Measurements from ENCODE around the gene CEP126. TPM values are rescaled to one million over a fixed set of nuclear protein-coding genes. Genes with fewer than 3 reads are reported as not detected.
A peak's percentile ranks its signal among the peaks of the same experiment; 100 is the strongest.

The CEP126 gene
- total RNA-seq, 6 experiments from 2014 or later: 1.8 to 2.4 (median 2.1) TPM

GRCh38 chr11:101880222-101880621, 34.6 kb upstream of the CEP126 start:
- DNase-seq: peak; percentile 34
- H3K27ac Mint-ChIP-seq: no peak overlapping the region
- TF ChIP-seq CTCF (IDR thresholded peaks at IDR 0.05): peak; percentile 69
- no peaks in the 10 kb centered on the region for H3K9me3 Mint-ChIP-seq
- H3K4me3 Mint-ChIP-seq: no peak overlapping the region
- H3K27me3 Mint-ChIP-seq (ENCODE audit: insufficient read depth): no peaks in the 10 kb centered on the region; the same call in 1 of the 2 replicates
- H3K4me1 Mint-ChIP-seq (ENCODE audit: low read depth): peaks cover 21% of the 10 kb centered on the region
- no peaks in the 10 kb centered on the region for H3K36me3 Mint-ChIP-seq (ENCODE audit: low read depth)

- DNase-seq: no peak
- no peaks in the 10 kb centered on the region for H3K9me3 Mint-ChIP-seq
- no peak overlapping the region for H3K27ac Mint-ChIP-seq
- H3K27me3 Mint-ChIP-seq (ENCODE audit: insufficient read depth): no peaks in the 10 kb centered on the region; the same call in 1 of the 2 replicates
- peaks cover 18% of the 10 kb centered on the region for H3K4me1 Mint-ChIP-seq (ENCODE audit: low read depth)
- no peak for TF ChIP-seq CTCF (IDR thresholded peaks at IDR 0.05)
- H3K36me3 Mint-ChIP-seq (ENCODE audit: low read depth): no peaks in the 10 kb centered on the region
- no peak overlapping the region for H3K4me3 Mint-ChIP-seq
Measured at GRCh38 chr11:101881586-101881985, 33.2 kb upstream of the CEP126 start.

- no peaks in the 10 kb centered on the region for H3K27me3 Mint-ChIP-seq (ENCODE audit: insufficient read depth)
- H3K4me3 Mint-ChIP-seq: no peak overlapping the region
- H3K27ac Mint-ChIP-seq: no peak overlapping the region
- TF ChIP-seq CTCF (IDR thresholded peaks at IDR 0.05): no peak
- peaks cover 8% of the 10 kb centered on the region; the same call in 1 of the 2 replicates for H3K4me1 Mint-ChIP-seq (ENCODE audit: low read depth)
- no peaks in the 10 kb centered on the region for H3K36me3 Mint-ChIP-seq (ENCODE audit: low read depth)
- H3K9me3 Mint-ChIP-seq: no peaks in the 10 kb centered on the region
- DNase-seq: no peak
Measured at GRCh38 chr11:101885631-101886030, 29.2 kb upstream of the CEP126 start.

GRCh38 chr11:101889767-101890166, 25.0 kb upstream of the CEP126 start:
- Mint-ChIP-seq H3K4me3 (peak overlapping the region; percentile 45; the same call in 1 of the 2 replicates), H3K27ac (no peak overlapping the region), H3K36me3 (ENCODE audit: low read depth) (no peaks in the 10 kb centered on the region), H3K27me3 (ENCODE audit: insufficient read depth) (no peaks in the 10 kb centered on the region), H3K4me1 (ENCODE audit: low read depth) (peaks cover 8% of the 10 kb centered on the region; the same call in 1 of the 2 replicates), H3K9me3 (no peaks in the 10 kb centered on the region)
- DNase-seq: no peak
- TF ChIP-seq CTCF (IDR thresholded peaks at IDR 0.05): no peak

- Mint-ChIP-seq H3K36me3 (ENCODE audit: low read depth) (no peaks in the 10 kb centered on the region), H3K4me3 (no peak overlapping the region), H3K27me3 (ENCODE audit: insufficient read depth) (peaks cover 6% of the 10 kb centered on the region), H3K9me3 (no peaks in the 10 kb centered on the region), H3K27ac (no peak overlapping the region), H3K4me1 (ENCODE audit: low read depth) (peaks cover 8% of the 10 kb centered on the region; the same call in 1 of the 2 replicates)
- TF ChIP-seq CTCF (IDR thresholded peaks at IDR 0.05): no peak
- no peak for DNase-seq
Measured at GRCh38 chr11:101894505-101894904, 20.3 kb upstream of the CEP126 start.

GRCh38 chr11:101907815-101908214, 7.0 kb upstream of the CEP126 start:
- H3K27ac Mint-ChIP-seq: no peak overlapping the region
- no peak for TF ChIP-seq CTCF (IDR thresholded peaks at IDR 0.05)
- peaks cover 17% of the 10 kb centered on the region; the same call in 1 of the 2 replicates for H3K4me1 Mint-ChIP-seq (ENCODE audit: low read depth)
- H3K9me3 Mint-ChIP-seq: no peaks in the 10 kb centered on the region
- no peaks in the 10 kb centered on the region for H3K36me3 Mint-ChIP-seq (ENCODE audit: low read depth)
- no peak overlapping the region for H3K4me3 Mint-ChIP-seq
- no peaks in the 10 kb centered on the region; the same call in none of the 2 replicates for H3K27me3 Mint-ChIP-seq (ENCODE audit: insufficient read depth)
- DNase-seq: no peak
